Heart left ventricle (tissue), 13 donors: ENCODE results near the gene PI4KA.
"Not testable (repeated sequence)": the region's sequence is repeated elsewhere in the genome, so short reads cannot be mapped to it uniquely, and the experiment has no call there.

ENCODE experiments used
- CTCF ChIP-seq, 12 donors: fragments of 200-600 bp; sonication (generic) in 4 of 12; IDR thresholded peaks; one replicate each; pipeline versions ENCODE4 v1.5.0 to v1.8.0; 2018 to 2022; ENCODE audit warnings: antibody characterized with exemption in 12 of 12, mild to moderate bottlenecking in 5 of 12
- POLR2A ChIP-seq, 2 donors: fragments of 450-650 bp; IDR thresholded peaks; one replicate each; pipeline ENCODE4 v1.6.1; 2017; ENCODE audit warnings: antibody characterized with exemption in 2 of 2, mild to moderate bottlenecking in 2 of 2, moderate library complexity in 2 of 2
- donor health status: ischemic (EF 13 %, LVEDD 7.1; RV severe dilation, severe dysfunction).
- donor health status: DM: no; HTN: yes; CAD: no.
- donor health status: DM: no; HTN: no; CAD: no.
- donor health status: ischemic (EF 25% LVEDD 6.9; RV normal size, moderate dysfunction).
- donor health status: ischemic (EF 25% LVEDD 5.7; RV mildly dilated, moderate dysfunction).
- donor health status: ischemic (EF 35%, LVEDD 5.7; RV mildly dilated, moderate dysfunction).
- donor health status: nonischemic (EF 11% LVEDD 7.7; RV severe dilation, severe dysfunction).
- donor health status: DM: yes; HTN: yes; CAD: no.
- donor health status: PGD.
- donor health status: ischemic (EF 29% LVEDD 5.4; RV normal size, mild dysfunction).
- donor health status: nonischemic (EF 23%, LVEDD 6.1; RV moderate dilation, normal function).

DNA sequence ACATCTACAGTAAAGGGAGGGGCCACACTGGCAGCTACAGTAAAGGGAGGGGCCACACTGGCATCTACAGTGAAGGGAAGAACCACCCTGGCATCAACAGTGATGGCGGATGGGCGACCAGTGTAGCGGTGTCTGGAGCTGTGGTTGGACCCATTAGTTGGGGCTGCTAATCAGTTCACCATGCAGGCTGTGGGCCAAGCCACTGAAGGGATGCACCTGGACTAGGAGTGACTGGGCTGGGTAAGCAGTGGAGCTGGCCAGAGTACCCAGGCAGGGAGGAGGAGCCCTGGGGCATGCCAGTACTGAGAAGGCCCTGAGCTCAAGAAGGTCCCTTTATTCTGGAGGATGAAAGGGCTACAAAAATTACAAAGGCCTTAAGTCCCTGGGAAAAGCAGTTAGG is 121.7 kb downstream of the PI4KA start:
- not testable (repeated sequence) for TF ChIP-seq CTCF, POLR2A (IDR thresholded peaks at IDR 0.05)
